Endodermal cell (in vitro differentiated cells): ENCODE measurements around the gene CORO1C. TPM values are rescaled to one million over a fixed set of nuclear protein-coding genes. Genes with fewer than 3 reads are reported as not detected.

Source experiments
- DNase-seq: peaks from one replicate; pipeline ENCODE4 v3.0.0-alpha.2; 2017
- H3K27ac ChIP-seq: 2 replicates; pipeline ENCODE4 v1.5.1; 2013; ENCODE audit warnings: mild to moderate bottlenecking, low read depth, low read length, moderate library complexity
- H3K27me3 ChIP-seq: 2 replicates; pipeline ENCODE4 v1.6.1; 2013; ENCODE audit warnings: mild to moderate bottlenecking, low read length, moderate library complexity; ENCODE audit not compliant: insufficient read depth, control insufficient read depth, poor library complexity, severe bottlenecking
- H3K36me3 ChIP-seq: 2 replicates; pipeline ENCODE4 v1.7.0; 2013; ENCODE audit warnings: mild to moderate bottlenecking, low read length, moderate library complexity; ENCODE audit not compliant: control insufficient read depth, insufficient read depth
- H3K4me1 ChIP-seq: one replicate; pipeline ENCODE4 v1.7.0; 2013; ENCODE audit warnings: low read length; ENCODE audit not compliant: control insufficient read depth, insufficient read depth
- H3K4me3 ChIP-seq: 2 replicates; pipeline ENCODE4 v1.5.1; 2013; ENCODE audit warnings: mild to moderate bottlenecking, low read length, moderate library complexity
- H3K9ac ChIP-seq: 2 replicates; pipeline ENCODE4 v1.6.1; 2013; ENCODE audit warnings: mild to moderate bottlenecking, low read length, moderate library complexity; ENCODE audit not compliant: poor library complexity, severe bottlenecking; ENCODE audit errors: extremely low read depth
- H3K9me3 ChIP-seq: 2 replicates; pipeline ENCODE4 v1.6.1; 2013; ENCODE audit warnings: mild to moderate bottlenecking, low read length, moderate library complexity; ENCODE audit not compliant: control insufficient read depth
- H3K27ac Mint-ChIP-seq: 2 replicates; pipeline ENCODE4 v1.8.0; 2020; ENCODE audit warnings: mixed read lengths
- H3K27me3 Mint-ChIP-seq: 2 replicates; pipeline ENCODE4 v1.8.0; 2021; ENCODE audit warnings: mild to moderate bottlenecking, mixed read lengths; ENCODE audit not compliant: insufficient read depth
- H3K36me3 Mint-ChIP-seq: 2 replicates; pipeline ENCODE4 v1.8.0; 2020; ENCODE audit warnings: low read depth, mixed read lengths
- H3K4me1 Mint-ChIP-seq: 2 replicates; pipeline ENCODE4 v1.8.0; 2020; ENCODE audit warnings: mixed read lengths
- H3K4me3 Mint-ChIP-seq: 2 replicates; pipeline ENCODE4 v1.8.0; 2020; ENCODE audit warnings: mild to moderate bottlenecking, moderate library complexity, mixed read lengths
- H3K9me3 Mint-ChIP-seq: 2 replicates; pipeline ENCODE4 v1.8.0; 2020; ENCODE audit warnings: mild to moderate bottlenecking, mixed read lengths
- CTCF ChIP-seq: fragments of 200-600 bp; sonication (generic); conservative IDR thresholded peaks from 2 replicates; pipeline ENCODE4 v1.5.0; 2021; ENCODE audit warnings: antibody characterized with exemption, mild to moderate bottlenecking
- WGBS, 2 experiments: methylation state at CpG; one replicate each; pipeline versions ENCODE4 v1.1.5 to v1.1.7; 2013; ENCODE audit warnings: missing lambda C conversion rate in 2 of 2, mixed read lengths in 1 of 2; ENCODE audit not compliant: insufficient coverage in 1 of 2, insufficient read length in 1 of 2; 5-methylcytosine and 5-hydroxymethylcytosine counted together
- total RNA-seq, 2 donors: library from RNA; stranded (reverse); fragmentation: NEBNext Ultra II Directional in 1 of 2; extraction: Animal tissue kit (Norgen Biotek cat#: 25700) in 1 of 2; gene quantifications; 2 replicates in 1 of 2; 3 replicates in 1 of 2; pipeline ENCODE4 v1.2.1, GENCODE V29; 2021

Gene CORO1C
- total RNA-seq, 2 donors from 2014 or later = 122 to 125 TPM

- Mint-ChIP-seq H3K27ac (no peak overlapping the region), H3K4me1 (peaks cover 11% of the 10 kb centered on the region), H3K27me3 (no peaks in the 10 kb centered on the region), H3K36me3 (peaks cover 10% of the 10 kb centered on the region), H3K4me3 (no peak overlapping the region), H3K9me3 (no peaks in the 10 kb centered on the region)
- DNase-seq = no peak
- Histone ChIP-seq H3K27me3 (no peaks in the 10 kb centered on the region), H3K4me1 (no peaks in the 10 kb centered on the region), H3K9ac (no peak overlapping the region), H3K9me3 (no peaks in the 10 kb centered on the region), H3K4me3 (no peak overlapping the region), H3K36me3 (peaks cover 22% of the 10 kb centered on the region), H3K27ac (no peak overlapping the region)
- 100% methylated on average over 1 of the region's 1 CpG; no CpG with 5 or more reads in 1 of the 2 experiments for WGBS, 2 experiments
- TF ChIP-seq CTCF = no peak
Measured at GRCh38 chr12:108709697-108710096, 21.6 kb downstream of the CORO1C start.

GRCh38 chr12:108704527-108704926 is 26.8 kb downstream of the CORO1C start:
- DNase-seq = no peak
- no peak overlapping the region for H3K4me3 ChIP-seq
- H3K36me3 ChIP-seq = peaks cover 28% of the 10 kb centered on the region
- H3K4me1 Mint-ChIP-seq = peaks cover 43% of the 10 kb centered on the region
- no peak overlapping the region for H3K4me3 Mint-ChIP-seq
- no peak overlapping the region for H3K27ac ChIP-seq
- H3K9me3 Mint-ChIP-seq = no peaks in the 10 kb centered on the region
- peaks cover 17% of the 10 kb centered on the region for H3K36me3 Mint-ChIP-seq
- 94 to 95% methylated on average over 5 of the region's 5 CpGs for WGBS, 2 experiments
- no peaks in the 10 kb centered on the region for H3K27me3 ChIP-seq
- H3K4me1 ChIP-seq = peaks cover 29% of the 10 kb centered on the region
- no peak for TF ChIP-seq CTCF
- H3K27me3 Mint-ChIP-seq = no peaks in the 10 kb centered on the region
- no peaks in the 10 kb centered on the region for H3K9me3 ChIP-seq
- H3K27ac Mint-ChIP-seq = no peak overlapping the region
- no peak overlapping the region for H3K9ac ChIP-seq

GRCh38 chr12:108702595-108703320 is 28.6 kb downstream of the CORO1C start:
- Histone ChIP-seq H3K9me3 (no peaks in the 10 kb centered on the region), H3K27me3 (no peaks in the 10 kb centered on the region), H3K27ac (peak overlapping the region; percentile 87), H3K4me1 (peaks cover 29% of the 10 kb centered on the region), H3K9ac (no peak overlapping the region), H3K4me3 (peak overlapping the region; percentile 57), H3K36me3 (peaks cover 45% of the 10 kb centered on the region)
- Mint-ChIP-seq H3K4me1 (peaks cover 46% of the 10 kb centered on the region), H3K4me3 (no peak overlapping the region), H3K27me3 (no peaks in the 10 kb centered on the region), H3K36me3 (peaks cover 27% of the 10 kb centered on the region), H3K27ac (peak overlapping the region; percentile 64), H3K9me3 (no peaks in the 10 kb centered on the region)
- no peak for TF ChIP-seq CTCF
- WGBS, 2 experiments = 88 to 93% methylated on average over 7 to 10 of the region's 10 CpGs
- no peak for DNase-seq
